HG03457 (cell line): ENCODE data around the gene GABBR1.

Experiments
- ATAC-seq: cut with Tn5 transposase; IDR thresholded peaks from one replicate; pipeline ENCODE4 v1.9.1; 2021; ENCODE audit warnings: moderate number of reproducible peaks; ENCODE audit not compliant: unreplicated experiment

Gene GABBR1

GRCh38 chr6:29625337-29625930 lies 7.5 kb downstream of the GABBR1 start:
- ATAC-seq, result no peak

- no peak for ATAC-seq
Observed at GRCh38 chr6:29624520-29624961, 8.4 kb downstream of the GABBR1 start.

GRCh38 chr6:29620630-29621029 lies 12.4 kb downstream of the GABBR1 start:
- ATAC-seq, result no peak

- ATAC-seq, result no peak
Observed at GRCh38 chr6:29619578-29620160, 13.3 kb downstream of the GABBR1 start.

GRCh38 chr6:29617782-29618554 lies 15.0 kb downstream of the GABBR1 start:
- no peak for ATAC-seq

- ATAC-seq, result no peak
Observed at GRCh38 chr6:29611426-29611825, 21.6 kb downstream of the GABBR1 start.

- ATAC-seq, result no peak
Observed at GRCh38 chr6:29610540-29610939, 22.4 kb downstream of the GABBR1 start.

- no peak for ATAC-seq
Observed at GRCh38 chr6:29608131-29608530, 24.9 kb downstream of the GABBR1 start.

- ATAC-seq, result no peak
Observed at GRCh38 chr6:29603930-29604329, 29.1 kb downstream of the GABBR1 start.

- ATAC-seq, result no peak
Observed at GRCh38 chr6:29603456-29603855, 29.5 kb downstream of the GABBR1 start.

GRCh38 chr6:29602564-29603361 lies 30.2 kb downstream of the GABBR1 start:
- no peak for ATAC-seq

GRCh38 chr6:29598172-29598747 lies 34.7 kb downstream of the GABBR1 start:
- ATAC-seq, result no peak

GRCh38 chr6:29597184-29597583 lies 35.8 kb downstream of the GABBR1 start:
- no peak for ATAC-seq

GRCh38 chr6:29596381-29596900 lies 36.5 kb downstream of the GABBR1 start:
- no peak for ATAC-seq

GRCh38 chr6:29593199-29593855 lies 39.7 kb downstream of the GABBR1 start:
- no peak for ATAC-seq

- ATAC-seq, result no peak
Observed at GRCh38 chr6:29591677-29592076, 41.3 kb downstream of the GABBR1 start.

- ATAC-seq, result no peak
Observed at GRCh38 chr6:29590218-29590808, 42.7 kb downstream of the GABBR1 start.

GRCh38 chr6:29589423-29590048 lies 43.4 kb downstream of the GABBR1 start:
- no peak for ATAC-seq

- no peak for ATAC-seq
Observed at GRCh38 chr6:29584821-29585220, 48.2 kb downstream of the GABBR1 start, which contains the start of gene OR2H2. Gene OR2H2, plus strand, starts transcription at chr6:29585121. Its CDS starts 2,824 bp downstream, at chr6:29587945.
